Measurements from ENCODE around the gene RNF126.

RNF126 gene

DNA sequence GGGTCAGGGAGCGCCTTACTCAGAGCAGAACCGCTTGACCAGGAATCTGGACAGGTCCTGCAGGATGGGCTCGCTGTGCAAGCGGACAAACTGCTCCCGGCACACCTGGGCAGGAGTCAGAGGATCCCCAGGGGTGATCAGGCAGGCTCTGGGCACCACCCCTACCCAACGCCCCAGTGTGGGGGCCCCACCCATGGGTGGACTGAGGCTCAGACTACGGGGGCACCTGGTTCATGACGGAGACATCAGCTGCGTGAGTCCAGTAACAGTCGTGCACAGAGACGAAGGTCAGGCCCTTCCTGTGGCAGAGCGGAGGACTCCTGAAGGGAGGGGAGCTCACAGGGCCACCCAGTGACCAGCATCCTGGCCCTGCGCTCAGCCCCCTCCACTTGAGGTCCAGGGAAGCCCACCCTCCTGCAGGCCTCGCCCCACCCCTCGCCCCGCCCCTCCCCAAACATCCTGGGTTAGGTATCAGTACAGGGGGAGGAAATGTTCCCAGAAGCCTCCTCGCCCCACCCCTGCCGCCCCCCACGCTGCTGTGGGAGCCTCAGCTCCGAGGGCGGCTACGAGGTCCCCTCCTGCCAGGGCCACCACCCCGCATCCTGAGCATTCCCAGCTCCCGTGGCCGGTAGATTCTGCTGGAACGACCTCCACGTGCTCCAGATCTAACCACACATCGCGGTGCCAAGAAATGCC, 45.3 kb downstream of the RNF126 start:
- no peak overlapping the region for H3K4me3 ChIP-seq (ENCODE audit: low read depth, low read length)
- no peak for DNase-seq (ENCODE audit: low read depth, low spot score)
- in situ Hi-C loops (cut with HindIII; ENCODE audit: low sequenced_read_pairs): no loop called here
- TF ChIP-seq, protein P1, sequence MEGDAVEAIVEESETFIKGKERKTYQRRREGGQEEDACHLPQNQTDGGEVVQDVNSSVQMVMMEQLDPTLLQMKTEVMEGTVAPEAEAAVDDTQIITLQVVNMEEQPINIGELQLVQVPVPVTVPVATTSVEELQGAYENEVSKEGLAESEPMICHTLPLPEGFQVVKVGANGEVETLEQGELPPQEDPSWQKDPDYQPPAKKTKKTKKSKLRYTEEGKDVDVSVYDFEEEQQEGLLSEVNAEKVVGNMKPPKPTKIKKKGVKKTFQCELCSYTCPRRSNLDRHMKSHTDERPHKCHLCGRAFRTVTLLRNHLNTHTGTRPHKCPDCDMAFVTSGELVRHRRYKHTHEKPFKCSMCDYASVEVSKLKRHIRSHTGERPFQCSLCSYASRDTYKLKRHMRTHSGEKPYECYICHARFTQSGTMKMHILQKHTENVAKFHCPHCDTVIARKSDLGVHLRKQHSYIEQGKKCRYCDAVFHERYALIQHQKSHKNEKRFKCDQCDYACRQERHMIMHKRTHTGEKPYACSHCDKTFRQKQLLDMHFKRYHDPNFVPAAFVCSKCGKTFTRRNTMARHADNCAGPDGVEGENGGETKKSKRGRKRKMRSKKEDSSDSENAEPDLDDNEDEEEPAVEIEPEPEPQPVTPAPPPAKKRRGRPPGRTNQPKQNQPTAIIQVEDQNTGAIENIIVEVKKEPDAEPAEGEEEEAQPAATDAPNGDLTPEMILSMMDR (IDR thresholded peaks at IDR 0.05; ENCODE audit: low read depth, low read length): no peak

DNA sequence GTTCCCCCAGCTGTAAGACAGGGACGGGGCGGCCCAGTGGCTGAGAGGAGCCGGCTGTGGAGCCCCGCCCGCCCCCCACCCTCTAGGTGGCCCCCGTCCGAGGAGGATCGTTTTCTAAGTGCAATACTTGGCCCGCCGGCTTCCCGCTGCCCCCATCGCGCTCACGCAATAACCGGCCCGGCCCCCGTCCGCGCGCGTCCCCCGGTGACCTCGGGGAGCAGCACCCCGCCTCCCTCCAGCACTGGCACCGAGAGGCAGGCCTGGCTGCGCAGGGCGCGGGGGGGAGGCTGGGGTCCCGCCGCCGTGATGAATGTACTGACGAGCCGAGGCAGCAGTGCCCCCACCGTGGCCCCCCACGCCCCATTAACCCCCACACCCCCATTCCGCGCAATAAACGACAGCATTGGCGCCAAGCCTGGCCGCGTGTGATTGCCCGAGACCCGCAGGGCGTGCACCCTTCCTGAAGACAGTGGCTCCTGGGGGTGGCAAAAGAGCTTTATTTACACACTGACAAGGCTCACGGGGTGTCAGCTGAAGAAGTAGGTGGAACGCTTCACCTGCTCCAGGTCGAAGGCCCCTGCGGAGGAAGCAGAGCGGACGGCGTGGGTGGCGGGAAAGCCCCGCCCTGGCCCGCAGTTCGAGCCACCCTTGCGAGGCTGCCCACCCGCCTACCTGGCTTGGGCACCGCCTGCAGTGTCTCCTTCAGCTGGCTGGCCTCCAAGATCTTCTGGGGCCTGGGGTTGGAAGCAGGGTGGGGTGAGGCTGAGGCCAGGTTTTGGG, 46.1 kb downstream of the RNF126 start:
- no peak for DNase-seq (ENCODE audit: low read depth, low spot score)
- TF ChIP-seq, protein P1 (IDR thresholded peaks at IDR 0.05; ENCODE audit: low read depth, low read length): no peak
- no peak overlapping the region for H3K4me3 ChIP-seq (ENCODE audit: low read depth, low read length)
- in situ Hi-C loops (cut with HindIII; ENCODE audit: low sequenced_read_pairs): no loop called here

DNA sequence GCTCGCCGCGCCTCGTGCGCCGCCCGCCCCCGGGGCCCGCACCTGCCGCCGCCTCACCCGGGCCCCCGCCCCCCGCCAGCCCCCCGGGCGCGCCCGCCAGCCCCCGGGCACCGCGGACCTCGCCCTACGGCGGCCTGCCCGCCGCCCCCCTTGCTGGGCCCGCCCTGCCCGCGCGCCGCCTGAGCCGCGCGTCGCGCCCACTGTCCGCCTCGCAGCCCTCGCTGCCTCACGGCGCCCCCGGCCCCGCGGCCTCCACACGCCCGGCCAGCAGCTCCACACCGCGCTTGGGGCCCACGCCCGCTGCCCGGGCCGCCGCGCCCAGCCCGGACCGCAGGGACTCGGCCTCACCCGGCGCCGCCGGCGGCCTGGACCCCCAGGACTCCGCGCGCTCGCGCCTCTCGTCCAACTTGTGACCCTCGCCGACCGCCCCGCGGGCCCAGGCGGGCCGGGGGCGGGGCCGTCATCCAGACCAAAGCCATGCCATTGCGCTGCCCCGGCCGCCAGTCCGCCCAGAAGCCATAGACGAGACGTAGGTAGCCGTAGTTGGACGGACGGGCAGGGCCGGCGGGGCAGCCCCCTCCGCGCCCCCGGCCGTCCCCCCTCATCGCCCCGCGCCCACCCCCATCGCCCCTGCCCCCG, 46.8 kb downstream of the RNF126 start:
- no peak for DNase-seq (ENCODE audit: low read depth, low spot score)
- H3K4me3 ChIP-seq (ENCODE audit: low read depth, low read length): no peak overlapping the region
- TF ChIP-seq, protein P1 (IDR thresholded peaks at IDR 0.05; ENCODE audit: low read depth, low read length): no peak
- in situ Hi-C loops (cut with HindIII; ENCODE audit: low sequenced_read_pairs): no loop called here

DNA sequence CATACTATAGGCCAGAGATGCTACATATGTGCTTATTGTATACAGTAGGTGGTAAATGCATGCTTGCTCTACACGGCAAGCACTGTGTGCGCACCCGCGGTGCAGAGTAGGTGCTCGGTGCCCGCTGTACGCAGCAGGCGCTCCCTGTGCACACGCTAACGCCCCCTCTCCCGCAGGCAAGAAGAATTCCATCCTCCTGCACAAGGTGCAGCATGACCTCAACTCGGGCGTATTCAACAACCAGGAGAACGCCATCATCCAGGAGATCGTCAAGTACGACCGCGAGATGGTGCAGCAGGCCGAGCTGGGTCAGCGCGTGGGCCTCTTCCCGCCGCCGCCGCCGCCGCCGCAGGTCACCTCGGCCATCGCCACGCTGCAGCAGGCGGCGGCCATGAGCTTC, 47.4 kb downstream of the RNF126 start:
- no peak overlapping the region for H3K4me3 ChIP-seq (ENCODE audit: low read depth, low read length)
- TF ChIP-seq, protein P1 (IDR thresholded peaks at IDR 0.05; ENCODE audit: low read depth, low read length): no peak
- in situ Hi-C loops (cut with HindIII; ENCODE audit: low sequenced_read_pairs): no loop called here
- peak; percentile 17 for DNase-seq (ENCODE audit: low read depth, low spot score)

DNA sequence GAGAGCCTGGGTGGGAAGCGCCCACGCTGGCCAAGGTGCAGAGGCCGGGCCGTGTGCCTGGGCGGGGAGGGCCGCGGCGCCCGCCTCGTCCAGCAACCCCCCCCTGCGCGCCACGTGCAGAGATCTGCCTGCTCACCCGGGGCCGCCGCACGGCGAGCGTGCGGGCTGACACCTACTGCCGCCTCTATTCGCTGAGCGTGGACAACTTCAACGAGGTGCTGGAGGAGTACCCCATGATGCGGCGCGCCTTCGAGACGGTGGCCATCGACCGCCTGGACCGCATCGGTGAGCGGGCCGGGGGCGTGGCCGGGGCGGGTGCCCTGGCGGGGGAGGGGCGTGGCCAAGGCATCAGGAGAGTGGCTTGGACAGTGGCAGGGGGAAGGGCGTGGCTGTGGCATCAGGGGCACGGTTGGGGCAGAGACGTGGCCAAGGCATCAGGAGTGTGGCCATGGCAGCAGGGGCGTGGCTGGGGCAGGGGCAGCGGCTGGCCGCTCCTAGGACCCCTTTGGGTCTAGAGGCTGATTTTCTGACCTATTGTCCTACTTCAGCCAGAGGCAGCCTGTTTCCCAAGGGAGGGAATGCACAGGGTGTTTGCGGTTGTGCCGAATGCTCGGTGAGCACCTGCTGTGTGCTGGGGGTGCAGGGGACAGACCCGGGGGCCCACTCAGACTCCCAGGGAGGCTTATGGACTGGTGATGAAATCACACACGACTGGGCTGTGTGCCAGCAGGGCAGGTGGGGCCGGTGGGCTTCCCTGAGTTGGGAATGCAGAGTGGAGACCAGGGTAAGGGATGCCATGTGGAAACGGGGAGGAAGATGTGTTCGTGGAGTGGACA, 49.1 kb downstream of the RNF126 start:
- no peak for DNase-seq (ENCODE audit: low read depth, low spot score)
- no peak overlapping the region for H3K4me3 ChIP-seq (ENCODE audit: low read depth, low read length)
- TF ChIP-seq, protein P1 (IDR thresholded peaks at IDR 0.05; ENCODE audit: low read depth, low read length): no peak
- in situ Hi-C loops (cut with HindIII; ENCODE audit: low sequenced_read_pairs): no loop called here

DNA sequence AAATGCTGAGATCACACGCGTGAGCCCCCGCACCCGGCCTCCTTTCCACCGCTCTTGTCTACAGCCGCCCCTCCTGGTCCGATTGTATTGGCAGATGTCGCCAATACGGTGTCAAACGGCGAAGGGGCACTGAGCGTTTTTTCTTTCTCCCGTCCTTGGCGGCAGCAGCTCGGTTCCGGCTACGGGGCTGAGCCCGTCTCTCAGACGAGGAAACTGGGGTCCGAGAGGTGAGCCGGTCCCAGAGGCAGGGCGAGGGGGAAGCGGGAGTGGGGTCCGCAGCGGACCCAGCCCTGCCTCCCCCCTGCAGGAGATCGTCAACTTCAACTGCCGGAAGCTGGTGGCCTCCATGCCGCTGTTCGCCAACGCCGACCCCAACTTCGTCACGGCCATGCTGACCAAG, 50.1 kb downstream of the RNF126 start:
- in situ Hi-C loops (cut with HindIII; ENCODE audit: low sequenced_read_pairs): no loop called here
- DNase-seq (ENCODE audit: low read depth, low spot score): no peak
- no peak overlapping the region for H3K4me3 ChIP-seq (ENCODE audit: low read depth, low read length)
- TF ChIP-seq, protein P1 (IDR thresholded peaks at IDR 0.05; ENCODE audit: low read depth, low read length): no peak
